Activated CD8-positive, alpha-beta memory T cell treated with anti-CD3 and anti-CD28 coated beads, Interleukin-2, amount 50 U/mL, for 4 hours (primary cell): ENCODE data around the gene MT2A.
A peak's percentile ranks its signal among the peaks of the same experiment; 100 is the strongest.
"Not testable (repeated sequence)": the region's sequence is repeated elsewhere in the genome, so short reads cannot be mapped to it uniquely, and the experiment has no call there.

Source experiments
- DNase-seq: peaks from one replicate; pipeline ENCODE4 v3.0.0-alpha.2; 2020

MT2A gene

GRCh38 chr16:56601325-56601724 is 7.1 kb upstream of the MT2A start:
- no peak for DNase-seq

- no peak for DNase-seq
Measured at GRCh38 chr16:56603589-56603988, 4.8 kb upstream of the MT2A start.

- no peak for DNase-seq
Measured at GRCh38 chr16:56604966-56605365, 3.4 kb upstream of the MT2A start.

- DNase-seq: no peak
Measured at GRCh38 chr16:56605475-56605874, 2.9 kb upstream of the MT2A start.

GRCh38 chr16:56606071-56606475 is 2.3 kb upstream of the MT2A start:
- no peak for DNase-seq

- DNase-seq: no peak
Measured at GRCh38 chr16:56606476-56607108, 1.8 kb upstream of the MT2A start.

- DNase-seq: no peak
Measured at GRCh38 chr16:56607109-56607618, 1.2 kb upstream of the MT2A start.

GRCh38 chr16:56607675-56608042 is 725 bp upstream of the MT2A start:
- no peak for DNase-seq

GRCh38 chr16:56608876-56609462 is 585 bp downstream of the MT2A start:
- DNase-seq: no peak

GRCh38 chr16:56609463-56609921 is 1.1 kb downstream of the MT2A start:
- DNase-seq: peak; percentile 69

GRCh38 chr16:56610017-56610608 is 1.7 kb downstream of the MT2A start:
- peak; percentile 73 for DNase-seq

- no peak for DNase-seq
Measured at GRCh38 chr16:56610609-56611111, 2.3 kb downstream of the MT2A start.

- DNase-seq: no peak
Measured at GRCh38 chr16:56611281-56611833, 3.0 kb downstream of the MT2A start.

GRCh38 chr16:56613706-56614105 is 5.3 kb downstream of the MT2A start:
- no peak for DNase-seq

- no peak for DNase-seq
Measured at GRCh38 chr16:56614549-56614991, 6.2 kb downstream of the MT2A start.

GRCh38 chr16:56615353-56615752 is 7.0 kb downstream of the MT2A start:
- DNase-seq: no peak

GRCh38 chr16:56616608-56617211 is 8.3 kb downstream of the MT2A start:
- no peak for DNase-seq

- DNase-seq: no peak
Measured at GRCh38 chr16:56617212-56618085, 9.1 kb downstream of the MT2A start.

- DNase-seq: no peak
Measured at GRCh38 chr16:56618138-56618537, 9.8 kb downstream of the MT2A start.

- no peak for DNase-seq
Measured at GRCh38 chr16:56620339-56620897, 12.0 kb downstream of the MT2A start.

GRCh38 chr16:56621665-56622445 is 13.5 kb downstream of the MT2A start:
- not testable (repeated sequence) for DNase-seq
